Lower leg skin (tissue), 3 donors: ENCODE results near the gene ATP13A3.

Experiments
- CTCF ChIP-seq, 3 donors: fragments of 450-650 bp; IDR thresholded peaks; one replicate each; pipeline ENCODE4 v1.5.1; 2016; ENCODE audit warnings: antibody characterized with exemption in 3 of 3, mild to moderate bottlenecking in 3 of 3, moderate library complexity in 2 of 3
- POLR2A ChIP-seq, 2 donors: fragments of 450-650 bp; IDR thresholded peaks; one replicate each; pipeline ENCODE4 v1.6.1; 2016 to 2017; ENCODE audit warnings: antibody characterized with exemption in 2 of 2, mild to moderate bottlenecking in 1 of 2, moderate library complexity in 1 of 2

- TF ChIP-seq CTCF (IDR thresholded peaks at IDR 0.05): no peak
- no peak for TF ChIP-seq POLR2A (IDR thresholded peaks at IDR 0.05)
Measured at GRCh38 chr3:194396539-194396858, 90.3 kb downstream of the ATP13A3 start.
